WI38 (cell line): ENCODE data around the gene FNDC3A.
"Not testable (repeated sequence)": the region's sequence is repeated elsewhere in the genome, so short reads cannot be mapped to it uniquely, and the experiment has no call there.

Experiments used
- H3K4me3 ChIP-seq: 2 replicates; pipeline ENCODE4 v1.5.1; 2011; ENCODE audit warnings: low read depth, mild to moderate bottlenecking, control low read depth, low read length
- CTCF ChIP-seq: IDR thresholded peaks from 2 replicates; pipeline ENCODE4 v1.5.1; 2012; ENCODE audit warnings: low read depth, mild to moderate bottlenecking, control low read depth, low read length

Gene FNDC3A

GRCh38 chr13:49055021-49055420 is 79.3 kb downstream of the FNDC3A start:
- H3K4me3 ChIP-seq, result no peak overlapping the region
- no peak for TF ChIP-seq CTCF

- TF ChIP-seq CTCF, result no peak
- no peak overlapping the region for H3K4me3 ChIP-seq
Measured at GRCh38 chr13:49057176-49057575, 81.5 kb downstream of the FNDC3A start.

GRCh38 chr13:49058761-49059160 is 83.0 kb downstream of the FNDC3A start:
- TF ChIP-seq CTCF, result no peak
- no peak overlapping the region for H3K4me3 ChIP-seq

- H3K4me3 ChIP-seq, result no peak overlapping the region
- no peak for TF ChIP-seq CTCF
Measured at GRCh38 chr13:49060678-49061387, 85.1 kb downstream of the FNDC3A start.

- not testable (repeated sequence) for H3K4me3 ChIP-seq
Measured at GRCh38 chr13:49061388-49061752, 85.7 kb downstream of the FNDC3A start.

GRCh38 chr13:49062297-49062896 is 86.7 kb downstream of the FNDC3A start:
- no peak overlapping the region for H3K4me3 ChIP-seq
- TF ChIP-seq CTCF, result no peak

GRCh38 chr13:49063011-49063410 is 87.3 kb downstream of the FNDC3A start:
- no peak for TF ChIP-seq CTCF
- H3K4me3 ChIP-seq, result no peak overlapping the region

- TF ChIP-seq CTCF, result no peak
- no peak overlapping the region for H3K4me3 ChIP-seq
Measured at GRCh38 chr13:49063497-49063896, 87.8 kb downstream of the FNDC3A start.
